Loucy (cell line): ENCODE data around the gene DAP.
"Not testable (repeated sequence)": the region's sequence is repeated elsewhere in the genome, so short reads cannot be mapped to it uniquely, and the experiment has no call there.

Experiments used
- H2AFZ ChIP-seq: fragments of 200-600 bp; sonication (generic); 2 replicates; pipeline ENCODE4 v1.6.0; 2016; ENCODE audit warnings: antibody characterized with exemption, mild to moderate bottlenecking, low read length, moderate library complexity
- H3F3A ChIP-seq: fragments of 200-600 bp; 2 replicates; pipeline ENCODE4 v1.6.0; 2016; ENCODE audit warnings: antibody characterized with exemption, low read depth, mild to moderate bottlenecking
- H3K27me3 ChIP-seq: fragments of 200-600 bp; sonication (generic); 2 replicates; pipeline ENCODE4 v1.6.1; 2014; ENCODE audit warnings: low read length, mild to moderate bottlenecking; ENCODE audit not compliant: insufficient read depth, poor library complexity, severe bottlenecking
- H3K36me3 ChIP-seq: fragments of 200-600 bp; sonication (generic); 2 replicates; pipeline ENCODE4 v1.6.1; 2016; ENCODE audit warnings: low read length; ENCODE audit not compliant: insufficient read depth
- H3K4me1 ChIP-seq: fragments of 200-600 bp; sonication (generic); 2 replicates; pipeline ENCODE4 v1.5.1; 2014; ENCODE audit warnings: low read length, mild to moderate bottlenecking; ENCODE audit not compliant: insufficient read depth, poor library complexity, severe bottlenecking
- H3K4me2 ChIP-seq: fragments of 200-600 bp; sonication (generic); 2 replicates; pipeline ENCODE4 v1.6.0; 2014; ENCODE audit warnings: antibody characterized with exemption, low read length, low read depth, mild to moderate bottlenecking; ENCODE audit not compliant: poor library complexity, severe bottlenecking
- H3K4me3 ChIP-seq: fragments of 200-600 bp; sonication (generic); 2 replicates; pipeline ENCODE4 v1.5.1; 2014; ENCODE audit warnings: low read length, mild to moderate bottlenecking, mixed read lengths; ENCODE audit not compliant: poor library complexity, severe bottlenecking
- H3K79me2 ChIP-seq: fragments of 200-600 bp; sonication (generic); 2 replicates; pipeline ENCODE4 v1.6.1; 2014; ENCODE audit warnings: low read length; ENCODE audit not compliant: insufficient read depth
- H3K9ac ChIP-seq: fragments of 200-600 bp; sonication (generic); 2 replicates; pipeline ENCODE4 v1.6.0; 2014; ENCODE audit warnings: mild to moderate bottlenecking, low read depth, low read length, moderate library complexity; ENCODE audit not compliant: poor library complexity, severe bottlenecking
- H3K9me2 ChIP-seq: fragments of 200-600 bp; sonication (generic); replicated peaks from 2 replicates; pipeline ENCODE4 v1.6.1; 2016; ENCODE audit warnings: low read depth, low read length, mixed read lengths
- H3K9me3 ChIP-seq: fragments of 200-600 bp; sonication (generic); 2 replicates; pipeline ENCODE4 v1.6.1; 2014; ENCODE audit warnings: mild to moderate bottlenecking, antibody characterized with exemption, low read length, low read depth; ENCODE audit not compliant: insufficient read depth
- H4K20me1 ChIP-seq: fragments of 200-600 bp; sonication (generic); 2 replicates; pipeline ENCODE4 v1.6.0; 2014; ENCODE audit warnings: antibody characterized with exemption, low read length, mild to moderate bottlenecking; ENCODE audit not compliant: insufficient read depth, poor library complexity, severe bottlenecking
- CTCF ChIP-seq: fragments of 200-600 bp; sonication (generic); conservative IDR thresholded peaks from 2 replicates; pipeline ENCODE4 v1.5.1; 2014; ENCODE audit warnings: mild to moderate bottlenecking, antibody characterized with exemption, low read length
- EZH2phosphoT487 ChIP-seq: fragments of 200-600 bp; IDR thresholded peaks from 2 replicates; pipeline ENCODE4 v1.6.1; 2018; ENCODE audit warnings: antibody characterized with exemption, mild to moderate bottlenecking, moderate library complexity, borderline replicate concordance

DAP gene

DNA sequence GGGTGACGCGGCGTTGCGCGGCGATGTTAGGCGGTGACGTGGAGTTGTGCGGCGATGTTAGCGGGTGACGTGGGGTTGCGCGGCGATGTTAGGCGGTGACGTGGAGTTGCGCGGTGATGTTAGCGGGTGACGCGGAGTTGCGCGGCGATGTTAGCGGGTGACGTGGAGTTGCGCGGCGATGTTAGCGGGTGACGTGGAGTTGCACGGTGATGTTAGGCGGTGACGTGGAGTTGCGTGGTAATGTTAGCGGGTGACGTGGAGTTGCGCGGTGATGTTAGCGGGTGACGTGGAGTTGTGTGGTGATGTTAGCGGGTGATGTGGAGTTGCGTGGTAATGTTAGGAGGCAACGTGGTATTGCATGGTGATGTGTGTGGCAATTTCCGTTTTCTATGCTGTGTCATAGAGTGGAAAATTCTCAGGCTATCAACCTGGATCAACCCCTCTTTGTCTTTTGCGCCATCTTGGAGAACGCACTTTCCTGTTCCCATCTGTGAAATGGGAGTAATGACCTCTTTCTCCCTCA lies 121.1 kb downstream of the DAP start:
- Histone ChIP-seq H3K9me3 (no peaks in the 10 kb centered on the region), H2AFZ (no peak overlapping the region), H3K9me2 (no peaks in the 10 kb centered on the region), H4K20me1 (no peaks in the 10 kb centered on the region), H3K9ac (no peak overlapping the region), H3K4me2 (no peak overlapping the region), H3K27me3 (no peaks in the 10 kb centered on the region), H3F3A (no peaks in the 10 kb centered on the region), H3K36me3 (0 out of 2 replicates have a peak, but pooled peaks cover 7% of the 10 kb centered on the region), H3K79me2 (no peaks in the 10 kb centered on the region), H3K4me1 (peaks cover 10% of the 10 kb centered on the region), H3K4me3 (no peak overlapping the region)
- TF ChIP-seq EZH2phosphoT487 (no peak), CTCF (no peak)

- not testable (repeated sequence) for H2AFZ ChIP-seq, H3K9me3 ChIP-seq, H4K20me1 ChIP-seq, H3K9me2 ChIP-seq, H3K9ac ChIP-seq, H3K4me2 ChIP-seq, H3K4me1 ChIP-seq, H3K36me3 ChIP-seq, H3K4me3 ChIP-seq, H3K27me3 ChIP-seq, H3F3A ChIP-seq, H3K79me2 ChIP-seq
Observed at GRCh38 chr5:10638723-10639122, 122.3 kb downstream of the DAP start.

GRCh38 chr5:10637944-10638343 lies 123.1 kb downstream of the DAP start:
- TF ChIP-seq CTCF: no peak
- no peak for TF ChIP-seq EZH2phosphoT487
- peaks cover 8% of the 10 kb centered on the region for H3K4me1 ChIP-seq

DNA sequence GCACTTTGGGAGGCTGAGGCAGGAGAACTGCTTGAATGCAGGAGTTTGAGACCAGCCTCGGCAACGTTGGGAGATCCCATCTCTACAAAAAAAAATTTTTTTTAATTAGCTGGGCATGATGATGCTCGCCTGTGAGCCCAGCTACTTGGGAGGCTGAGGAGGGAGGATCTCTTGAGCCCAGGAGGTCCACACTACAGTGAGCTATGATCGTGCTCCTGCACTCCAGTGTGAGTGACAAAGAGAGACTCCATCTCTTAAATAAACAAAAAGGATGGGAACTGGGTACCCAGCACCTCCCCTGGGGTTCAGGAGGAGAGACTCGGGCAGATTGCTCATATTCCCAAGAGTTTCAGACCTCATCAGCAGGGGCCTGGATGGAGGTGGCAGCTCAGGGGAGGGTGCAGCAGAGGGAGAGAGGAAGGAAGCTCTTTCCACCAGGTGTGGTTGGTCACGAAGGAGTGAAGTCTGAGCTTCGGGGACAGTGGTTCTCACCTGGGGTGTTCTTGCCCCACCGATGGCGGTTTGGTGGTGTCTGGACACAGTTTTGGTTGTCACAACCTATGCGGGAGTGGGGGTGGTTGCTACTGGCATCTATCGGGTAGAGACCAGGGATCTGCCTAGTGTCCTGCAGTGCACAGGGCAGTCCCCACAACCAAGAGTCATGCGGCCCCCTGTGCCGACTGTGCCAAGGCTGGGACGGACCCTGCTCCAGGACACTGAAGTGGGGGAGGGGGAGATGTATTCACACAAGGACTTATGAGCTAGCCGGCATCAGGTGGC lies 124.5 kb downstream of the DAP start:
- no peaks in the 10 kb centered on the region for H3K27me3 ChIP-seq
- peaks cover 8% of the 10 kb centered on the region for H3K4me1 ChIP-seq
- no peak overlapping the region for H3K4me2 ChIP-seq
- no peak overlapping the region for H2AFZ ChIP-seq
- H3K79me2 ChIP-seq: no peaks in the 10 kb centered on the region
- TF ChIP-seq CTCF (no peak), EZH2phosphoT487 (no peak)
- no peak overlapping the region for H3K9ac ChIP-seq
- no peaks in the 10 kb centered on the region for H3F3A ChIP-seq
- H3K36me3 ChIP-seq: 0 out of 2 replicates have a peak, but pooled peaks cover 7% of the 10 kb centered on the region
- H4K20me1 ChIP-seq: no peaks in the 10 kb centered on the region
- H3K9me2 ChIP-seq: no peaks in the 10 kb centered on the region
- H3K9me3 ChIP-seq: no peaks in the 10 kb centered on the region
- no peak overlapping the region for H3K4me3 ChIP-seq

More at GRCh38 chr5:10637944-10638343, 123.1 kb downstream of the DAP start:
- no peak overlapping the region for H3K9ac ChIP-seq
- H3K9me3 ChIP-seq: no peaks in the 10 kb centered on the region
- no peak overlapping the region for H3K4me2 ChIP-seq
- no peak overlapping the region for H2AFZ ChIP-seq
- H3K79me2 ChIP-seq: no peaks in the 10 kb centered on the region
- no peaks in the 10 kb centered on the region for H4K20me1 ChIP-seq
- H3K9me2 ChIP-seq: no peaks in the 10 kb centered on the region
- no peaks in the 10 kb centered on the region for H3K27me3 ChIP-seq
- no peak overlapping the region for H3K4me3 ChIP-seq
- 0 out of 2 replicates have a peak, but pooled peaks cover 7% of the 10 kb centered on the region for H3K36me3 ChIP-seq
- no peaks in the 10 kb centered on the region for H3F3A ChIP-seq
